GM23338 (cell line): Measurements from ENCODE around the gene SETD1A. TPM values are rescaled to one million over a fixed set of nuclear protein-coding genes. Genes with fewer than 3 reads are reported as not detected.

Experiments
- ATAC-seq: fragments of 200-7000 bp; cut with Tn5 transposase; 3 replicates; pipeline ENCODE4 v1.9.1; 2020
- DNase-seq: peaks from one replicate; pipeline ENCODE4 v3.0.0-alpha.2; 2015; ENCODE audit warnings: low spot score
- H2AFZ ChIP-seq: fragments of 200-600 bp; sonication (generic); 2 replicates; pipeline ENCODE4 v1.8.0; 2016; ENCODE audit warnings: antibody characterized with exemption, mild to moderate bottlenecking, moderate library complexity
- H3F3A ChIP-seq: fragments of 200-600 bp; sonication (generic); replicated peaks from 2 replicates; pipeline ENCODE4 v1.8.0; 2017; ENCODE audit warnings: antibody characterized with exemption, mixed run types, low read depth
- H3K27ac ChIP-seq: fragments of 200-600 bp; sonication (generic); 2 replicates; pipeline ENCODE4 v1.6.1; 2016; ENCODE audit warnings: low read depth
- H3K27me3 ChIP-seq: fragments of 200-600 bp; sonication (generic); 2 replicates; pipeline ENCODE4 v1.8.0; 2016; ENCODE audit warnings: mild to moderate bottlenecking, mixed run types, moderate library complexity; ENCODE audit not compliant: insufficient read depth
- H3K36me3 ChIP-seq: fragments of 200-600 bp; sonication (generic); 2 replicates; pipeline ENCODE4 v1.8.0; 2016; ENCODE audit warnings: mild to moderate bottlenecking; ENCODE audit not compliant: insufficient read depth
- H3K4me1 ChIP-seq: fragments of 200-600 bp; sonication (generic); 2 replicates; pipeline ENCODE4 v1.8.0; 2016; ENCODE audit warnings: mild to moderate bottlenecking, moderate library complexity; ENCODE audit not compliant: insufficient read depth
- H3K4me2 ChIP-seq: fragments of 200-600 bp; sonication (generic); 2 replicates; pipeline ENCODE4 v1.7.1; 2017; ENCODE audit warnings: mixed run types
- H3K4me3 ChIP-seq: fragments of 200-600 bp; sonication (generic); 2 replicates; pipeline ENCODE4 v1.6.1; 2016; ENCODE audit warnings: mixed run types
- H3K79me2 ChIP-seq: fragments of 200-600 bp; sonication (generic); replicated peaks from 2 replicates; pipeline ENCODE4 v1.8.0; 2017; ENCODE audit warnings: mild to moderate bottlenecking; ENCODE audit not compliant: insufficient read depth
- H3K9me2 ChIP-seq: fragments of 200-600 bp; sonication (generic); 2 replicates; pipeline ENCODE4 v1.8.0; 2017; ENCODE audit not compliant: insufficient read depth
- H4K20me1 ChIP-seq: fragments of 200-600 bp; sonication (generic); replicated peaks from 2 replicates; pipeline ENCODE4 v1.8.0; 2017; ENCODE audit warnings: mild to moderate bottlenecking; ENCODE audit not compliant: insufficient read depth
- H3K27ac Mint-ChIP-seq: 2 replicates; pipeline ENCODE4 v1.8.0; 2020; ENCODE audit warnings: inconsistent platforms, mild to moderate bottlenecking, moderate library complexity, mixed read lengths
- H3K27me3 Mint-ChIP-seq: 3 replicates; pipeline ENCODE4 v1.8.0; 2022; ENCODE audit warnings: low read depth, mild to moderate bottlenecking, moderate library complexity, mixed read lengths, inconsistent platforms; ENCODE audit not compliant: insufficient read depth, poor library complexity
- H3K36me3 Mint-ChIP-seq: 3 replicates; pipeline ENCODE4 v1.8.0; 2021; ENCODE audit warnings: low read depth, mild to moderate bottlenecking, inconsistent platforms, moderate library complexity, mixed read lengths
- H3K4me1 Mint-ChIP-seq: 3 replicates; pipeline ENCODE4 v1.8.0; 2020; ENCODE audit warnings: mild to moderate bottlenecking, inconsistent platforms, mixed read lengths
- H3K4me3 Mint-ChIP-seq: 3 replicates; pipeline ENCODE4 v1.8.0; 2021; ENCODE audit warnings: moderate library complexity, mild to moderate bottlenecking, inconsistent platforms, mixed read lengths
- H3K9me3 Mint-ChIP-seq: 3 replicates; pipeline ENCODE4 v1.8.0; 2020; ENCODE audit warnings: moderate library complexity, mild to moderate bottlenecking, inconsistent platforms, mixed read lengths
- CREB1 ChIP-seq: fragments of 250-450 bp; sonication (Bioruptor Pico); IDR thresholded peaks from 2 replicates; pipeline ENCODE4 v1.5.0; 2020; ENCODE audit warnings: low read depth, mild to moderate bottlenecking, moderate library complexity
- CTCF ChIP-seq, 2 experiments: fragments of 200-600 bp in 1 of 2; sonication (generic) in 1 of 2; conservative IDR thresholded peaks; 2 replicates each; pipeline versions ENCODE4 v1.5.1 to v1.6.1; 2016 to 2017; ENCODE audit warnings: antibody characterized with exemption in 2 of 2, low read depth in 2 of 2, mild to moderate bottlenecking in 2 of 2, moderate library complexity in 1 of 2
- EZH2phosphoT487 ChIP-seq: fragments of 200-600 bp; sonication (generic); IDR thresholded peaks from one replicate; pipeline ENCODE4 v1.8.1; 2018; ENCODE audit warnings: antibody characterized with exemption; ENCODE audit not compliant: unreplicated experiment
- JUNB ChIP-seq: IDR thresholded peaks from one replicate; pipeline ENCODE4 v1.6.1; 2016; ENCODE audit warnings: antibody characterized with exemption; ENCODE audit not compliant: unreplicated experiment
- STAT1 ChIP-seq: IDR thresholded peaks from one replicate; pipeline ENCODE4 v1.6.1; 2016; ENCODE audit warnings: antibody characterized with exemption; ENCODE audit not compliant: unreplicated experiment
- ZNF114 ChIP-seq: fragments of 250-450 bp; sonication (Bioruptor Pico); IDR thresholded peaks from 2 replicates; pipeline ENCODE4 v1.5.0; 2020; ENCODE audit warnings: mild to moderate bottlenecking, moderate library complexity
- ZNF331 ChIP-seq: fragments of 250-450 bp; sonication (Bioruptor Pico); IDR thresholded peaks from 2 replicates; pipeline ENCODE4 v1.5.0; 2020; ENCODE audit warnings: low read depth, mild to moderate bottlenecking, moderate library complexity
- ZNF462 ChIP-seq: fragments of 250-450 bp; sonication (Bioruptor Pico); IDR thresholded peaks from 2 replicates; pipeline ENCODE4 v1.5.0; 2020; ENCODE audit warnings: mild to moderate bottlenecking, moderate library complexity
- polyA plus RNA-seq: library from polyadenylated mRNA; unstranded; fragments of >200 nt; fragmentation: Nextera tagmentation; extraction: Ambion mirVana; gene quantifications from 2 replicates; pipeline ENCODE4 v1.2.1, GENCODE V29; 2016
- total RNA-seq: library from RNA; depleted of rRNA; stranded (reverse); fragments of >200 nt; shearing (Covaris generic); gene quantifications from 2 replicates; pipeline ENCODE4 v1.2.3, GENCODE V29; 2014

SETD1A gene
- total and polyA plus RNA-seq, 2 experiments from 2014 or later: 10.8 to 21.9 TPM

GRCh38 chr16:30923554-30924075, 33.9 kb upstream of the SETD1A start, which contains the start of gene FBXL19:
Gene FBXL19, plus strand, starts transcription at chr16:30923572. Its CDS starts 2,183 bp downstream, at chr16:30925755.
- ATAC-seq: peak; percentile 0
- peak within 1 kb of the TSS; percentile 98 for H3K27ac ChIP-seq
- no peaks in the 10 kb centered on the region; the same call in 1 of the 2 replicates for H3K36me3 ChIP-seq
- H3K9me3 Mint-ChIP-seq: no peaks in the 10 kb centered on the region
- H3K36me3 Mint-ChIP-seq: peaks cover 10% of the 10 kb centered on the region
- H3K4me3 Mint-ChIP-seq: peak within 1 kb of the TSS; percentile 99
- no peak within 1 kb of the TSS for H2AFZ ChIP-seq
- peak within 1 kb of the TSS; percentile 100 for H3K27ac Mint-ChIP-seq
- H3K4me1 ChIP-seq: peaks cover 9% of the 10 kb centered on the region; the same call in 1 of the 2 replicates
- DNase-seq: peak; percentile 79
- TF ChIP-seq ZNF462 (CRISPR knock-in tag): no peak
- no peak for TF ChIP-seq ZNF331 (CRISPR knock-in tag)
- TF ChIP-seq CREB1 (CRISPR knock-in tag): no peak
- TF ChIP-seq STAT1: no peak
- no peak for TF ChIP-seq EZH2phosphoT487
- no peak for TF ChIP-seq JUNB
- TF ChIP-seq CTCF (conservative IDR thresholded peaks at IDR 0.05; ENCODE audit: low read depth in 2 of 2): no peak
- no peak for TF ChIP-seq ZNF114 (CRISPR knock-in tag)
- peak within 1 kb of the TSS; percentile 76 for H3K4me3 ChIP-seq
- peaks cover 11% of the 10 kb centered on the region for H3K4me1 Mint-ChIP-seq
- peaks cover 4% of the 10 kb centered on the region; the same call in 1 of the 2 replicates for H4K20me1 ChIP-seq
- H3K79me2 ChIP-seq: peaks cover 18% of the 10 kb centered on the region
- no peaks in the 10 kb centered on the region for H3K27me3 ChIP-seq
- H3K9me2 ChIP-seq: no peaks in the 10 kb centered on the region
- peaks cover 10% of the 10 kb centered on the region; the same call in 1 of the 2 replicates for H3F3A ChIP-seq
- peak within 1 kb of the TSS; percentile 97 for H3K4me2 ChIP-seq
- peaks cover 17% of the 10 kb centered on the region for H3K27me3 Mint-ChIP-seq
